Measurements from ENCODE around the gene TRABD2A. TPM values are rescaled to one million over a fixed set of nuclear protein-coding genes. Genes with fewer than 3 reads are reported as not detected.

TRABD2A gene
- total RNA-seq, 2 donors from 2014 or later, result 60.5 to 93.7 TPM

DNA sequence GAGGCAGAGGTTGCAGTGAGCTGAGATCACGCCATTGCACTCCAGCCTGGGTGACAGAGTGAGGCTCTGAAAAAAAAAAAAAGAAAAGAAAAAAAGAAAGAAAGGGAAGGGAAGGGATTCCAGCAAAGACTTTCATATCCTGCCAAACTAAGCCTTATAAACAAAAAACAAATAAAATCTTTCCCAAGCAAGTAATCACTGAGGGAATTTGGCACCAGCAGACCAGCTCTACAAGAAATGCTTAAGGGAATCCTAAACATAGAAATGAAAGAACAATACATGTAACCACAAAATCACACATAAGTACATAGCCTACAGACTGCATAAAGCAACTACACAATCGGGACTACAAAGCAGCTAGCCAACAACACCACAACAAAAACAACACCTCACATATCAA, 79.1 kb downstream of the TRABD2A start:
- peaks cover 3% of the 10 kb centered on the region for H3K9me3 ChIP-seq (ENCODE audit: control insufficient read depth, low read length, poor library complexity, severe bottlenecking)
- H3K4me3 Mint-ChIP-seq, result no peak overlapping the region
- no peak overlapping the region for H3K27ac Mint-ChIP-seq
- peaks cover 21% of the 10 kb centered on the region for H3K4me1 Mint-ChIP-seq
- ATAC-seq (no peak), DNase-seq (no peak)
- H3K27me3 Mint-ChIP-seq, result no peaks in the 10 kb centered on the region
- peaks cover 3% of the 10 kb centered on the region for H3K36me3 Mint-ChIP-seq (ENCODE audit: low read depth)

DNA sequence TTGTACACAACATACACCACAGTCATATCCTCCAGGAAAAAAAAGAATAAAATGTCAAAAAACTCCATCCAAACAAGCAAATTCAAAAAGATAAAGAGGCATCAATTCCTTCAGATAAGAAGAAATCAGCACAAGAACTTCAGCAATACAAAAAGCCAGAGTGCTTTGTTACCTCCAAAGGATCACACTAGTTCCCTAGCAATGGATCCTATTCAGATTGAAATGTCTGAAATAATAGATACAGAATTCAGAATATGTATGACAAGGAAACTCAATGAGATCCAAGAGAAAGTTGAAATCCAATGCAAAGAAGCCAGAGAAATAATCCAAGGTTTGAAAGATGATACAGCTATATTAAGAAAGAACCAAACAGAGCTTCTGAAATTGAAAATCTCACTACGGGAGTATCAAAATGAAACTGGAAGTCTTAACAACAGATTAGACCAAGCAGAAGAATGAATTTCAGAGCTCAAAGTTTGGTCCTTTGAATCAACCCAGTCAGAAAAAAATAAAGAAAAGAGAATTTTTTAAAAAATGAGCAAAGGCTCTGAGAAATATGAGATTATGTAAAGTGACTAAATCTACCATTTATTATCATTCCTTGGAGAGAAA, 80.6 kb downstream of the TRABD2A start:
- ATAC-seq (no peak), DNase-seq (no peak)
- peak overlapping the region; percentile 51 for H3K27ac Mint-ChIP-seq
- H3K9me3 ChIP-seq (ENCODE audit: control insufficient read depth, low read length, poor library complexity, severe bottlenecking), result peaks cover 3% of the 10 kb centered on the region
- H3K4me3 Mint-ChIP-seq, result peak overlapping the region; percentile 70
- H3K36me3 Mint-ChIP-seq (ENCODE audit: low read depth), result peaks cover 3% of the 10 kb centered on the region
- no peaks in the 10 kb centered on the region for H3K27me3 Mint-ChIP-seq
- peaks cover 21% of the 10 kb centered on the region for H3K4me1 Mint-ChIP-seq

DNA sequence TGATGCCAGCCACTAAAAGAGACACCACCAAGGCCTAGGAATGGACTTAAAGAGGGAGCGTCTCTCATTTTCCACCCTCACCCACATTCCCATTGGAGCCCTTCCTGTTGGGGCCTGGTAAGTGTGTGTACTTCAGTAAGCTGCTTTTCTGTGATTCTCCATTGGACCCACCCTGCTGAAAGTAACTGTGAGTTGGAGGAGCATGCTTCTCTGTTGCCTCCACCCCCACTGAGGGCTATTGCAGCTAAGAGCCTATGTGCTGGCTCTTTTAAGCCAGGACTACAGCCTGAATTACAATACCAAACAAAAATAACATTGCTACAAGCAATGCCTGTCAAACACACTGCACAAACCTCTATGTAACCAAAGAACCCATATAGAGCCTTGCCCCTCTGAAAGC, 81.1 kb downstream of the TRABD2A start:
- H3K27ac Mint-ChIP-seq, result peak overlapping the region; percentile 51
- H3K4me3 Mint-ChIP-seq, result peak overlapping the region; percentile 70
- DNase-seq (no peak), ATAC-seq (no peak)
- no peaks in the 10 kb centered on the region for H3K27me3 Mint-ChIP-seq
- peaks cover 21% of the 10 kb centered on the region for H3K4me1 Mint-ChIP-seq
- peaks cover 3% of the 10 kb centered on the region for H3K9me3 ChIP-seq (ENCODE audit: control insufficient read depth, low read length, poor library complexity, severe bottlenecking)
- H3K36me3 Mint-ChIP-seq (ENCODE audit: low read depth), result peaks cover 3% of the 10 kb centered on the region

DNA sequence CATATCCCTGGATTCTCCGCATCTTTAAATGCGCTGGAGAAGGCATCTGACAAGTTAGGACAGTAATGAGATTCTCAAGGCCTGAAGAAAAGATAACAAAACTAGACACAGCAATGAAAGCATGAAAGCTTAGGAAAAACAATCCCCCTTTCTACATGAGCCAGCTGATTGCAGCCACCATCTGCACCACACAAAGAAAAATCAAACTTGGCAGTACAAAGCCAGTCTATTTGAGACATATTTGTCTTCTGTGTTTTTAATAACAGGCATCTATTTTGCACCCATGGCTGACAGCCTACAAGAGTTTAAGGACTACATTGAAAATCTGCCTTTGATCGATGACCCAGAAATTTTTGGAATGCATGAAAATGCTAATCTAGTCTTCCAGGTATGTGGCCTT, 83.6 kb downstream of the TRABD2A start:
- no peak overlapping the region for H3K4me3 Mint-ChIP-seq
- H3K27ac Mint-ChIP-seq, result no peak overlapping the region
- no peaks in the 10 kb centered on the region for H3K27me3 Mint-ChIP-seq
- peaks cover 21% of the 10 kb centered on the region for H3K4me1 Mint-ChIP-seq
- peaks cover 3% of the 10 kb centered on the region for H3K9me3 ChIP-seq (ENCODE audit: control insufficient read depth, low read length, poor library complexity, severe bottlenecking)
- DNase-seq, result no peak
- ATAC-seq, result no peak
- H3K36me3 Mint-ChIP-seq (ENCODE audit: low read depth), result peaks cover 6% of the 10 kb centered on the region

DNA sequence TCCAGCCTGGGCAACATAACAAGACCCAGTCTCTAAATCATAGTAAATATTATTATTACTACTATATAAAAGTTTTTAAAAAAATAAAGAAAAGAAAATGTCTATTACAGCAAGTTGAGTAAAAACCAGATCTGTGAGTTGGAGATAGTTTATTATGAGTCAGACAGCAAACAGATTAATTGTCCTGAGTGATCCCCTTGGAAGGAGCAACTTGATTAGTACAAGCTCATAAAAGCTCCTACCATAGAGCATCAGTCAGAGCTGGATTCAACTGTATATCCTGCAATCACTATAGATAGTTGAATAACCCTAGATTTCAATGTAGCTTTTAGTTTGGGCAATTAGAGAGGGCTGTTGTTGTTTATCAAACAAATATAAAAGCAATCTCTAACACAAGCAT, 84.1 kb downstream of the TRABD2A start:
- H3K4me1 Mint-ChIP-seq, result peaks cover 21% of the 10 kb centered on the region
- ATAC-seq, result no peak
- no peak for DNase-seq
- no peak overlapping the region for H3K4me3 Mint-ChIP-seq
- no peak overlapping the region for H3K27ac Mint-ChIP-seq
- H3K27me3 Mint-ChIP-seq, result no peaks in the 10 kb centered on the region
- peaks cover under 1% of the 10 kb centered on the region for H3K9me3 ChIP-seq (ENCODE audit: control insufficient read depth, low read length, poor library complexity, severe bottlenecking)
- H3K36me3 Mint-ChIP-seq (ENCODE audit: low read depth), result peaks cover 6% of the 10 kb centered on the region

DNA sequence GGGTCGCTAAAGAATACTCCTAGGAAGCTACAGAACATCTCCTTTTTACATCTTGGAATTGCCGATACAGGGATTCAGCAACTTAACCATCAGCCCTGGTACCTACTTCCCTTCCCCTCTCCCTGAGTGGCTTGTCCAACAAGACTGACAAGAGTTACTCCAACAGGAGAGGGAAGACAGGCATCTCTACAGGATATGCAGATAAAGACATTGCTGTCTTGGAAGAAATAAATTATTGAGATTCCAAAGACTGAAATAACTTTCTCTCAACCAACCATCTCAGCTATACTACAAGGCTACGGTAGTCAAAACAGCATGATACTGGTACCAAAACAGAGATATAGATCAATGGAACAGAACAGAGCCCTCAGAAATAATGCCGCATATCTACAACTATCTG, 87.2 kb downstream of the TRABD2A start:
- DNase-seq (no peak), ATAC-seq (no peak)
- no peaks in the 10 kb centered on the region for H3K9me3 ChIP-seq (ENCODE audit: control insufficient read depth, low read length, poor library complexity, severe bottlenecking)
- H3K36me3 Mint-ChIP-seq (ENCODE audit: low read depth), result peaks cover 3% of the 10 kb centered on the region
- H3K27me3 Mint-ChIP-seq, result no peaks in the 10 kb centered on the region
- H3K4me3 Mint-ChIP-seq, result no peak overlapping the region
- H3K27ac Mint-ChIP-seq, result no peak overlapping the region
- H3K4me1 Mint-ChIP-seq, result peaks cover 11% of the 10 kb centered on the region

DNA sequence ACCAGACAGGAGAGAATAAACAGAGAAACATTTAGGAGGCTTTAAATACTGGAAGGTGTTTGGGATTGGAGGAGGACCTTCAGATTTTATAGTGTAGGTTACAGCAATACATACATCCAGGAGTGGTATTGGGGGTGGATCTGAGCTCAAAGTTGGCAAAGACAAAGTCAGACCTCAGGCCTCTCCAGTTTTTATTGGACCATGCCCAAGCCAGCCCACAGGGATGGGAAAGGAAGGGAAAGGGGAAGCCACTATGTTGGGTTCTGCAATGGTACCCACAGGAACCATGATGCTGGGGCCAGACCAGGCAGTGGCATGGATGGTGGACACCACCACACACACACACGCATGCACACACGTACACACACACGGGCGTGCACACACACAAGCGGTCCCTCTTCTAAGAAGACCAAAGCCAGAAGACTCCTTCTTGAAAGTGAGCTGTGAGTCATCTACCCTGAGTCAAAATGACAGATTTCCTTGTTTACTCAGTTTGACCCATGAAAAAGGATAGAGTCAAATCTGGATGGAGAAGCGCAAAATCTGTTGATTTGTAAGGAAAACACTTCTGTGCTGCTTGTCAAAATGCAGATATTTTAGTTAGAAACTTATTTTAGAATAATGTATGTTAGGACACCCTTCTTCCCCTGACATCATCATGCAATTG, 87.9 kb downstream of the TRABD2A start:
- Mint-ChIP-seq H3K27ac (no peak overlapping the region), H3K36me3 (ENCODE audit: low read depth) (peaks cover 3% of the 10 kb centered on the region), H3K27me3 (no peaks in the 10 kb centered on the region), H3K4me1 (peaks cover 7% of the 10 kb centered on the region), H3K4me3 (no peak overlapping the region)
- no peaks in the 10 kb centered on the region for H3K9me3 ChIP-seq (ENCODE audit: control insufficient read depth, low read length, poor library complexity, severe bottlenecking)
- DNase-seq (no peak), ATAC-seq (no peak)

DNA sequence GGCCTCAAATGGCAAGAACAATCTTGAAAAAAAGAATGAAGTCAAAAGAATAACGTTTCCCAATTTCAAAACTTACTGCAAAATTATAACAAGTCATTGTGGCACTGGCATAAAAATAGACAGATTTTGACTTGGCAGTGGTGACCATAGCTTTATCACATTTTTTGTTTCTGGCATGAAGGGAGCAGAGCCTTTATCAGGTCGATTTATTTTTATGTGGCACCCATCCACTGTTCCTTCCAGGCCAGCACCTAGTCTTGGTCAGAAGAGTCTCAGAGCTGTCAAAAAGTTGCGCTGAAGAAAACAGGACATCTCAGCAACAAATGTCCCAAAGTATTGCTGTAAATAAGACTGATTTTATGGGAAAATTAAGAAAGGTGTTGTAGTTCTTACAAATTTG, 92.4 kb downstream of the TRABD2A start:
- peaks cover 3% of the 10 kb centered on the region for H3K36me3 Mint-ChIP-seq (ENCODE audit: low read depth)
- ATAC-seq (no peak), DNase-seq (no peak)
- no peak overlapping the region for H3K27ac Mint-ChIP-seq
- no peaks in the 10 kb centered on the region for H3K27me3 Mint-ChIP-seq
- H3K9me3 ChIP-seq (ENCODE audit: control insufficient read depth, low read length, poor library complexity, severe bottlenecking), result no peaks in the 10 kb centered on the region
- peaks cover 13% of the 10 kb centered on the region for H3K4me1 Mint-ChIP-seq
- H3K4me3 Mint-ChIP-seq, result no peak overlapping the region

DNA sequence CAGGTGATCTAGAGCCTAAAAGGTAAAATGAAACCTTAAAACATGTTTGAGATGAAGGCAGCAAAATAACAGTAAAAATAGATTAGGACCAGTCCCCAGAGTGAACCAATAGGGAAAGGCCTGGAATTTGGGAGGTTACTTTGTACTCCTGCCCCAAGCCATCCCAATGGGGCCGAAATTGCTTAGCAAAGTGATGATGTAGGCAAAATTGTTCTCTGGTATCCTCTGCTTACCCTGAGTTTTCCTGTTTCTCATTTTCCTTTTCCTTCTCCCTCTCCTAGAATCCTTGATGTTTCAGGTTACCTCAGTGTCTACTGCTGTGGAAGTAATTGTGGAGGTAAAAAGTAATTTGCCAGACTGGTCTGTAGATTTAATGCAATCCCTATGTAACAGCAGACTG, 92.9 kb downstream of the TRABD2A start:
- DNase-seq (no peak), ATAC-seq (no peak)
- Mint-ChIP-seq H3K4me1 (peaks cover 17% of the 10 kb centered on the region), H3K4me3 (no peak overlapping the region), H3K27ac (no peak overlapping the region), H3K36me3 (ENCODE audit: low read depth) (peaks cover 3% of the 10 kb centered on the region), H3K27me3 (no peaks in the 10 kb centered on the region)
- H3K9me3 ChIP-seq (ENCODE audit: control insufficient read depth, low read length, poor library complexity, severe bottlenecking), result no peaks in the 10 kb centered on the region

DNA sequence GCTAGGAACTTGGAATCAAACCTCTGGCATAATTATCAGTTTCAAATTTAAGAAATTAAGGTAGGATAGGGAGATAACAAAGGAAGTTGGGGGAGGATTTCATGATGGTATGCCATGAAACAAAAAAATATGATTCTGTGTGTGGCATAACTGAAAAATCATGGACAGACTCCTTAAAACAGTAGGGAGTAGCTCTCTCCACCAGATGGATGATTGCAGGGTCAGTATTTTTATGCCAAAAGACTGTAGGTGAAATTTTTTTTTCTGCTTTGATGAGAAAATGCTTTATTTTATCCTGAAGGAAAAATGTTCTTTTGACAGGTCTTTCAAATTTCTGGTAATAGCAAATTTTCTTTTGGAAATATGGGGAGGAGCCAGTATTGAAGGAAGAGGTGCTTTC, 94.3 kb downstream of the TRABD2A start:
- no peak for ATAC-seq
- no peak overlapping the region for H3K4me3 Mint-ChIP-seq
- no peak for DNase-seq
- no peaks in the 10 kb centered on the region for H3K36me3 Mint-ChIP-seq (ENCODE audit: low read depth)
- H3K27me3 Mint-ChIP-seq, result no peaks in the 10 kb centered on the region
- no peaks in the 10 kb centered on the region for H3K9me3 ChIP-seq (ENCODE audit: control insufficient read depth, low read length, poor library complexity, severe bottlenecking)
- no peak overlapping the region for H3K27ac Mint-ChIP-seq
- H3K4me1 Mint-ChIP-seq, result peaks cover 23% of the 10 kb centered on the region

DNA sequence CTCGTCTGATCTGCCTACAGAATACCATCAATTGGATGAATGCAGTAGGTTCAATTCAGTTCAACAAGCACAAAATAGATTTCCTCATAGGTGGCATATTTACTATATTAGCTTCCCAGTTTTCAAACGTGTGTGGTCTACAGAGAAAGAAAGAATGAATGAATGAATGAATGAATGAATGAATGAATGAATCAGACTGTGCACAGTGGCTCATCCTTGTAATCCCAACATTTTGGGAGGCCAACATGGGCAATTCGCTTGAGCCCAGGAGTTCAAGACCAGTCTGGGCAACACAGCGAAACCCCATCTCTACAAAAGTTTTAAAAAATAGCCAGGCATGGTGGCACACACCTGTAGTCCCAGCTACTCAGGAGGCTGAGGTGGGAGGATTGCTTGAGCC, 94.9 kb downstream of the TRABD2A start:
- Mint-ChIP-seq H3K4me3 (no peak overlapping the region), H3K27ac (peak overlapping the region; percentile 6), H3K4me1 (peaks cover 28% of the 10 kb centered on the region), H3K27me3 (no peaks in the 10 kb centered on the region), H3K36me3 (ENCODE audit: low read depth) (no peaks in the 10 kb centered on the region)
- H3K9me3 ChIP-seq (ENCODE audit: control insufficient read depth, low read length, poor library complexity, severe bottlenecking), result no peaks in the 10 kb centered on the region
- ATAC-seq, result no peak
- DNase-seq, result no peak

DNA sequence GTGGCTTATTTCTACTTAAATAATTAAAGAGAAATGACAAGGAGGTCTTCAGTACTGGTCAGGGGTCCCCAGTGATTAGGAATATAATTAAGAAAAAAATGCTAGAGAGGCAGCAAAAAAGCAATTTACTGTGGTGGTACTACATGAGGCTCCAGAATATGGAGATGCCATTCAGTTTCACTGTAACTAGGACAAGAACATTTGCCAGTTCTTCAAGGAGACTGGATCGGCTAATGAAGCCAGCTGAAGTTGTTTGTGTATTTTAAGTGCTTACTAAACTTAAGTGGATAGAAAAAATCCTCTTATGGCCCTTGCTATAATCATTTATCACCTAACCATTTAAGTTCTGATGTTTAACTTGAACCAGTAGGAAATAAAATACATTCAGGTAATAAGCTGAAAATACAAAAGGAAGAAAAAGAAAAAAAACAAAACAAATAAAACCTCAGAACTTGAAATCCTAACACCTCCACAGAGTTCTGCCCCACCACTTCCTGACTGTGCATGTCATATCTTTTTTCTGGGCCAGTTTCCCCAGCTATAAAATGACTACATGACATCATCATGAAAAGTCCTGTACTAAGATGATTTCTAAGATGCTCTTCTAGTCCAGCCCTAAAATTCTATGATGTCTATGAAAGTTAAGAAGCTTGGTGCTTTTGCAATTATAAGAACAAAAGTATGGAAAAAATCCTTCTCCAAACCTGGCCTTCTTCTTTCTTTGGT, 98.0 kb downstream of the TRABD2A start:
- ATAC-seq (peak; percentile 76), DNase-seq (no peak)
- peak overlapping the region; percentile 53 for H3K27ac Mint-ChIP-seq
- no peaks in the 10 kb centered on the region for H3K9me3 ChIP-seq (ENCODE audit: control insufficient read depth, low read length, poor library complexity, severe bottlenecking)
- H3K4me1 Mint-ChIP-seq, result peaks cover 51% of the 10 kb centered on the region
- H3K36me3 Mint-ChIP-seq (ENCODE audit: low read depth), result no peaks in the 10 kb centered on the region
- H3K4me3 Mint-ChIP-seq, result peak overlapping the region; percentile 52
- H3K27me3 Mint-ChIP-seq, result no peaks in the 10 kb centered on the region

DNA sequence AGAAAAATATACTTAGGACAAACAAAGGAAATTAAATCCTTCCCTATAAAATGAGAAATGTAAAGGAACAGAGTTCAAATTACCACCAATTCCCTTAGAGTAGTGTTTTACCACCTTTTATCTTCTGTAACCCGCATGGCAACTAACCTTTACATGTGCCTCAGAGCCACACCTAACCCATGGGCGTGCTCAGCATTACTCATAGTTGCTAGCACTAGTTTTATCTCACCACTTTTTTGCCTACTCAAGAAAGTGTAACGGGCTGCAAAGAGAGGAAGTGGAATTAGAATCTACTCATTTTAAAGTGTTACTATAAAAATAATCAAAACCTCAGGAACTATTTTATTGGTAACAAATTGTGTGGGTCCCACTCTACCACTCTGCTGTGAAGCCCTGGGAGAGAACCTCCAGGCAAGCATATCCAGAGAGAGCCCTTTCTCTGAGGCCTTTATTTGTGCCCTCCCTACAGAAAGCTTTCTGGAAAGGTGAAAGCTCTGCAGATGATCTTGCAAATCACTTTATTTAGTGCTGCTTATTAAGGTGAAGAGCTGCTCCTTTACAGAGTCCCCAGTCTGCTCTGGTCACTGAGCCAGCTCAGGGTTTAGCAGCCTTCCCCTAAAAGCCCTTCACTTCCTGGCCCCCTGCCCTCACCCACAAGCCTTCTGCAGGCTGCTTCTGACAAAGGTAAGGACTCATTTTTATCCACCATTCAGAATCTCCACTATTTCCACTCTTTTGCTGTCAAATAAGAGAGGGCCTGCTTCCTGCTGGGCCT, 98.8 kb downstream of the TRABD2A start:
- peak overlapping the region; percentile 52 for H3K4me3 Mint-ChIP-seq
- DNase-seq (peak in 1 of 3 donors; percentile 16), ATAC-seq (peak; percentile 80)
- no peaks in the 10 kb centered on the region for H3K27me3 Mint-ChIP-seq
- peaks cover 48% of the 10 kb centered on the region for H3K4me1 Mint-ChIP-seq
- H3K9me3 ChIP-seq (ENCODE audit: control insufficient read depth, low read length, poor library complexity, severe bottlenecking), result no peaks in the 10 kb centered on the region
- H3K36me3 Mint-ChIP-seq (ENCODE audit: low read depth), result no peaks in the 10 kb centered on the region
- peak overlapping the region; percentile 53 for H3K27ac Mint-ChIP-seq
